CD14-positive monocyte (primary cell): ENCODE measurements around the gene COL27A1. TPM values are rescaled to one million over a fixed set of nuclear protein-coding genes. Genes with fewer than 3 reads are reported as not detected.

ENCODE experiments used
- DNase-seq, 3 donors: peaks; one replicate each; pipeline ENCODE4 v3.0.0-alpha.2; 2011 to 2022
- H2AFZ ChIP-seq: 2 replicates; pipeline ENCODE4 v1.6.0; 2012; ENCODE audit warnings: mild to moderate bottlenecking, low read depth, low read length, inconsistent platforms; ENCODE audit not compliant: insufficient read depth, poor library complexity, severe bottlenecking
- H3K27ac ChIP-seq, 2 donors: 1 replicate in 1 of 2; 2 replicates in 1 of 2; pipeline ENCODE4 v1.5.1; 2012 to 2013; ENCODE audit warnings: low read length in 2 of 2, control low read depth in 1 of 2, inconsistent platforms in 1 of 2, low read depth in 1 of 2, mild to moderate bottlenecking in 1 of 2
- H3K27me3 ChIP-seq, 2 donors: one replicate each; pipeline versions ENCODE4 v1.6.0 to v1.6.1; 2011 to 2013; ENCODE audit warnings: low read length in 2 of 2; ENCODE audit not compliant: control insufficient read depth in 2 of 2, insufficient read depth in 2 of 2
- H3K36me3 ChIP-seq, 2 donors: replicated peaks in 1 of 2; 1 replicate in 1 of 2; 2 replicates in 1 of 2; pipeline versions ENCODE4 v1.5.1 to v1.6.1; 2012 to 2013; ENCODE audit warnings: low read length in 2 of 2, control low read depth in 1 of 2, inconsistent platforms in 1 of 2, mild to moderate bottlenecking in 1 of 2; ENCODE audit not compliant: insufficient read depth in 2 of 2, control insufficient read depth in 1 of 2
- H3K4me1 ChIP-seq, 2 donors: 1 replicate in 1 of 2; 2 replicates in 1 of 2; pipeline versions ENCODE4 v1.5.1 to v1.6.1; 2012 to 2013; ENCODE audit warnings: low read length in 2 of 2, control low read depth in 1 of 2, inconsistent platforms in 1 of 2, mild to moderate bottlenecking in 1 of 2, moderate library complexity in 1 of 2; ENCODE audit not compliant: insufficient read depth in 2 of 2, control insufficient read depth in 1 of 2
- H3K4me2 ChIP-seq: replicated peaks from 2 replicates; pipeline ENCODE3; 2012; ENCODE audit warnings: low read length, moderate library complexity, mild to moderate bottlenecking; ENCODE audit not compliant: poor library complexity, severe bottlenecking; ENCODE audit errors: extremely low read depth
- H3K4me3 ChIP-seq, 3 experiments: fragments of 200-600 bp in 1 of 3; sonication (generic) in 1 of 3; replicated peaks in 1 of 3; 1 replicate in 2 of 3; 2 replicates in 1 of 3; pipeline ENCODE4 v1.5.1; 2011 to 2013; ENCODE audit warnings: low read length in 3 of 3, mild to moderate bottlenecking in 3 of 3, control low read depth in 2 of 3, low read depth in 2 of 3, inconsistent platforms in 1 of 3, moderate library complexity in 1 of 3
- H3K79me2 ChIP-seq: 2 replicates; pipeline ENCODE4 v1.6.0; 2012; ENCODE audit warnings: mild to moderate bottlenecking, control low read depth, inconsistent platforms, low read length, moderate library complexity; ENCODE audit not compliant: insufficient read depth
- H3K9ac ChIP-seq: 2 replicates; pipeline ENCODE4 v1.6.0; 2017; ENCODE audit warnings: low read length, mild to moderate bottlenecking; ENCODE audit not compliant: insufficient read depth, poor library complexity, severe bottlenecking
- H3K9me3 ChIP-seq, 2 donors: replicated peaks in 1 of 2; 1 replicate in 1 of 2; 2 replicates in 1 of 2; pipeline versions ENCODE4 v1.5.1 to v1.6.1; 2012 to 2013; ENCODE audit warnings: low read length in 2 of 2, control low read depth in 1 of 2; ENCODE audit not compliant: control insufficient read depth in 1 of 2, insufficient read depth in 1 of 2
- H4K20me1 ChIP-seq: 2 replicates; pipeline ENCODE4 v1.6.0; 2012; ENCODE audit warnings: mild to moderate bottlenecking, low read length, control low read depth, moderate library complexity; ENCODE audit not compliant: insufficient read depth
- H3K27ac Mint-ChIP-seq, 7 donors: one replicate each; pipeline ENCODE4 v1.8.0; 2020; ENCODE audit warnings: mild to moderate bottlenecking in 7 of 7, mixed read lengths in 7 of 7, moderate library complexity in 6 of 7, inconsistent platforms in 2 of 7
- H3K27me3 Mint-ChIP-seq, 3 donors: one replicate each; pipeline ENCODE4 v1.8.0; 2021 to 2022; ENCODE audit warnings: low read depth in 3 of 3, mild to moderate bottlenecking in 3 of 3, mixed read lengths in 3 of 3, moderate library complexity in 3 of 3, inconsistent platforms in 1 of 3
- H3K36me3 Mint-ChIP-seq, 2 donors: one replicate each; pipeline ENCODE4 v1.8.0; 2020; ENCODE audit warnings: mixed read lengths in 2 of 2, inconsistent platforms in 1 of 2, mild to moderate bottlenecking in 1 of 2
- H3K4me1 Mint-ChIP-seq: one replicate; pipeline ENCODE4 v1.8.0; 2020; ENCODE audit warnings: mild to moderate bottlenecking, mixed read lengths
- H3K4me3 Mint-ChIP-seq, 2 donors: one replicate each; pipeline ENCODE4 v1.8.0; 2020; ENCODE audit warnings: mild to moderate bottlenecking in 2 of 2, mixed read lengths in 2 of 2, moderate library complexity in 1 of 2
- H3K9me3 Mint-ChIP-seq, 7 donors: one replicate each; pipeline ENCODE4 v1.8.0; 2020 to 2022; ENCODE audit warnings: mixed read lengths in 7 of 7, mild to moderate bottlenecking in 6 of 7, moderate library complexity in 6 of 7, inconsistent platforms in 2 of 7
- CTCF ChIP-seq: fragments of 200-600 bp; IDR thresholded peaks from one replicate; pipeline ENCODE4 v1.8.0; 2022; ENCODE audit warnings: antibody characterized with exemption, mild to moderate bottlenecking
- WGBS: methylation state at CpG from one replicate; pipeline ENCODE4 v1.1.5; 2013; ENCODE audit warnings: missing lambda C conversion rate; ENCODE audit not compliant: insufficient coverage; 5-methylcytosine and 5-hydroxymethylcytosine counted together
- intact Hi-C, 2 donors: fragments of 100-400 bp; cut with micrococcal nuclease; formaldehyde crosslinking; loops; one replicate each; pipeline versions ENCODE4 v1.15.0 to v1.15.1; 2023
- polyA plus RNA-seq, 3 donors: library from polyadenylated mRNA; depleted of rRNA in 1 of 3; unstranded in 2 of 3; stranded (reverse) in 1 of 3; fragments of 300-500 nt in 2 of 3; fragments of >200 nt in 1 of 3; fragmentation: Illumina TruSeq in 2 of 3; gene quantifications; 1 replicate in 2 of 3; 2 replicates in 1 of 3; pipeline ENCODE4 v1.2.3, GENCODE V29; 2012 to 2021

COL27A1 gene
- polyA plus RNA-seq, 3 donors: 0.03 TPM; not detected in 2

GRCh38 chr9:114343471-114344187 lies 188.3 kb downstream of the COL27A1 start:
- peak overlapping the region in 1 of 2 donors; percentile 56 for H3K27ac ChIP-seq
- 97% methylated on average over 3 of the region's 9 CpGs for WGBS
- no peak for DNase-seq

GRCh38 chr9:114344188-114344566 lies 188.8 kb downstream of the COL27A1 start:
- Mint-ChIP-seq H3K4me3 (no peak overlapping the region), H3K9me3 (peaks cover 0 to 5% (median 0%) of the 10 kb centered on the region in 7 donors), H3K36me3 (peaks cover 92 to 98% of the 10 kb centered on the region in 2 donors), H3K4me1 (peaks cover 32% of the 10 kb centered on the region), H3K27ac (peak overlapping the region in 4 of 7 donors; percentile 42 to 70 (median 66)), H3K27me3 (peaks cover 0 to 2% (median 0%) of the 10 kb centered on the region in 3 donors)
- no peak overlapping the region for H3K9ac ChIP-seq
- peaks cover 97 to 99% of the 10 kb centered on the region in 2 donors for H3K36me3 ChIP-seq
- H3K79me2 ChIP-seq: peaks cover 6% of the 10 kb centered on the region
- no peaks in the 10 kb centered on the region for H3K27me3 ChIP-seq
- no peak overlapping the region for H3K4me3 ChIP-seq
- 97% methylated on average over 6 of the region's 11 CpGs for WGBS
- no peak for TF ChIP-seq CTCF
- H3K27ac ChIP-seq: peak overlapping the region in 1 of 2 donors; percentile 48
- peaks cover 94% of the 10 kb centered on the region for H4K20me1 ChIP-seq
- H3K9me3 ChIP-seq: no peaks in the 10 kb centered on the region
- no peak overlapping the region for H3K4me2 ChIP-seq
- no peak for DNase-seq
- peaks cover 14 to 19% of the 10 kb centered on the region in 2 donors for H3K4me1 ChIP-seq
- intact Hi-C loops: loop anchor here (10.0 kb wide), 3 partner anchors 51 to 311 kb away; partner anchors contain the start of gene TEX53 (in 1 of the 2)
- no peak overlapping the region for H2AFZ ChIP-seq

More at GRCh38 chr9:114343471-114344187, 188.3 kb downstream of the COL27A1 start:
- H3K4me3 ChIP-seq: no peak overlapping the region
- TF ChIP-seq CTCF: no peak
- Mint-ChIP-seq H3K27ac (peak overlapping the region in 4 of 7 donors; percentile 33 to 60 (median 54)), H3K36me3 (peaks cover 92 to 98% of the 10 kb centered on the region in 2 donors), H3K4me1 (peaks cover 26% of the 10 kb centered on the region), H3K27me3 (peaks cover 0 to 2% (median 0%) of the 10 kb centered on the region in 3 donors), H3K4me3 (no peak overlapping the region), H3K9me3 (peaks cover 0 to 5% (median 0%) of the 10 kb centered on the region in 7 donors)
- peaks cover 94% of the 10 kb centered on the region for H4K20me1 ChIP-seq
- intact Hi-C loops: loop anchor here (10.0 kb wide), 3 partner anchors 51 to 311 kb away; partner anchors contain the start of gene TEX53 (in 1 of the 2)
- H2AFZ ChIP-seq: no peak overlapping the region
- H3K36me3 ChIP-seq: peaks cover 97 to 99% of the 10 kb centered on the region in 2 donors
- no peaks in the 10 kb centered on the region for H3K9me3 ChIP-seq
- H3K4me2 ChIP-seq: no peak overlapping the region
- no peak overlapping the region for H3K9ac ChIP-seq
- peaks cover 7% of the 10 kb centered on the region for H3K79me2 ChIP-seq
- peaks cover 14 to 19% of the 10 kb centered on the region in 2 donors for H3K4me1 ChIP-seq
- no peaks in the 10 kb centered on the region for H3K27me3 ChIP-seq
